Raji (cell line): ENCODE data around the gene PHOX2A.

Source experiments
- POLR2A ChIP-seq: IDR thresholded peaks from 2 replicates; pipeline ENCODE4 v1.6.1; 2011; ENCODE audit warnings: low read depth, low read length, control low read depth; ENCODE audit not compliant: insufficient read depth

PHOX2A gene

GRCh38 chr11:72189455-72190250 is 54.3 kb downstream of the PHOX2A start:
- no peak for TF ChIP-seq POLR2A
